BJ (cell line): ENCODE measurements around the gene IPCEF1. TPM values are rescaled to one million over a fixed set of nuclear protein-coding genes. Genes with fewer than 3 reads are reported as not detected.
"Not testable (repeated sequence)": the region's sequence is repeated elsewhere in the genome, so short reads cannot be mapped to it uniquely, and the experiment has no call there.

Source experiments
- CTCF ChIA-PET: fragments of 350-600 bp; formaldehyde crosslinking; extraction: SDS; loops from one replicate; lab custom pipeline; 2021; ENCODE audit warnings: antibody characterized with exemption, inconsistent platforms; lab: Yijun Ruan, JAX
- POLR2A ChIA-PET: fragments of 300-600 bp; sonication (Branson Sonifier 250); formaldehyde crosslinking; extraction: SDS; loops from one replicate; lab custom pipeline; 2021; ENCODE audit warnings: antibody characterized with exemption; lab: Charles Lee
- DNase-seq: peaks from one replicate; pipeline ENCODE4 v3.0.0-alpha.2; 2011; ENCODE audit warnings: low read depth
- H3K27me3 ChIP-seq: 2 replicates; pipeline ENCODE4 v1.6.0; 2011; ENCODE audit warnings: low read length; ENCODE audit not compliant: control insufficient read depth, insufficient read depth
- H3K36me3 ChIP-seq: 2 replicates; pipeline ENCODE4 v1.5.1; 2011; ENCODE audit warnings: low read length; ENCODE audit not compliant: control insufficient read depth, insufficient read depth
- H3K4me3 ChIP-seq: 2 replicates; pipeline ENCODE4 v1.5.1; 2011; ENCODE audit warnings: low read depth, mild to moderate bottlenecking, control low read depth, low read length
- CTCF ChIP-seq: IDR thresholded peaks from 2 replicates; pipeline ENCODE4 v1.5.1; 2011; ENCODE audit warnings: low read depth, mild to moderate bottlenecking, control low read depth, inconsistent platforms, low read length, moderate library complexity; ENCODE audit not compliant: insufficient read depth
- polyA plus RNA-seq: library from polyadenylated mRNA; depleted of rRNA; stranded (reverse); fragments of >200 nt; gene quantifications from 2 replicates; pipeline ENCODE4 v1.2.3, GENCODE V29; 2011

The IPCEF1 gene
- polyA plus RNA-seq, 1 experiment: 0.02 TPM

DNA sequence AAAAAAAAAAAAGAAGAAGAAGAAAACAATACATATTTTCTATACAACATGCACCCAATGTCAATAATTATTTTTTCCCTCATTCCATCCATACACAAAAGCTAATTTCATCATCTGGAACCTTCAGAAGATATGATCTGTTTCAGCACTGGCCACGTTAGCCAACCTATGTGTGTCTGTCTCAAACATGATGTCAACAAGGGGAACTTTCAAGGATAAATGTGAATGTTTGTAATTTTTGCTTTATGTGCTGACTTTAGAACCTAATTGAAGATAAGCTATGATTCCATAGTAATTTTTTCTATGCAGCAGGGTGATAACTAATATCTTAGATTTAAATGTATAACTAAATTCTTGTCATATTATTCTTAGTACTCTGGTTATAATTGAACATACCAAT lies 37.9 kb downstream of the IPCEF1 start:
- no peak for TF ChIP-seq CTCF
- ChIA-PET CTCF (no interaction called here), POLR2A (interaction anchor here (0.6 kb wide), 1 partner anchor 38 kb away, joined by 4 read pairs; the partner anchor contains the start of gene IPCEF1)
- no peak for DNase-seq
- Histone ChIP-seq H3K36me3 (no peaks in the 10 kb centered on the region), H3K27me3 (no peaks in the 10 kb centered on the region), H3K4me3 (no peak overlapping the region)

GRCh38 chr6:154316131-154316530 lies 40.5 kb downstream of the IPCEF1 start:
- Histone ChIP-seq H3K4me3 (no peak overlapping the region), H3K36me3 (no peaks in the 10 kb centered on the region), H3K27me3 (no peaks in the 10 kb centered on the region)
- no peak for DNase-seq
- POLR2A ChIA-PET: no interaction called here
- TF ChIP-seq CTCF: no peak
- CTCF ChIA-PET: interaction anchor here (1.0 kb wide), 1 partner anchor 39 kb away, joined by 4 read pairs; no protein-coding TSS in a partner anchor

GRCh38 chr6:154314084-154314483 lies 42.5 kb downstream of the IPCEF1 start:
- ChIA-PET CTCF (no interaction called here), POLR2A (no interaction called here)
- no peak for DNase-seq
- TF ChIP-seq CTCF: no peak
- no peak overlapping the region for H3K4me3 ChIP-seq
- no peaks in the 10 kb centered on the region for H3K36me3 ChIP-seq
- no peaks in the 10 kb centered on the region for H3K27me3 ChIP-seq

DNA sequence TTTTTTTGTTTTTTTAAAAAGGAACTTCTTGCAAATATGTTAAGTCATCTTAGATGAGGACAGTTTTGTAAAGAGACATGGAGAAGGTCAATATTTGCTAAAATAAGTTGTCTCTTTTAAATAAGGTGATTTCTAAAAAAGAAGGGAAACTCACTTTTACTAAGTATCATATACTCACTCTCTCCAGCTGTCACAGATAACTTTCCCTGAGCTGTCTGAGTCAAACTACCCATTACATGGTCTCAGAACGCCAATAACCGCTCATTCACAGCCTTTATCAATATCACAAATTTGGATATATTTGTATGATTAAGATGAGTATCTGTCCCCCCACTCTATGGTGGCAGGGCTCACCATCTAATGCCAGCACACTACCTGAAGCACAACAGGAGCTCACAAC lies 47.6 kb downstream of the IPCEF1 start:
- H3K4me3 ChIP-seq: no peak overlapping the region
- no peak for TF ChIP-seq CTCF
- H3K27me3 ChIP-seq: no peaks in the 10 kb centered on the region
- POLR2A ChIA-PET: no interaction called here
- no peaks in the 10 kb centered on the region for H3K36me3 ChIP-seq
- no peak for DNase-seq
- CTCF ChIA-PET: no interaction called here

DNA sequence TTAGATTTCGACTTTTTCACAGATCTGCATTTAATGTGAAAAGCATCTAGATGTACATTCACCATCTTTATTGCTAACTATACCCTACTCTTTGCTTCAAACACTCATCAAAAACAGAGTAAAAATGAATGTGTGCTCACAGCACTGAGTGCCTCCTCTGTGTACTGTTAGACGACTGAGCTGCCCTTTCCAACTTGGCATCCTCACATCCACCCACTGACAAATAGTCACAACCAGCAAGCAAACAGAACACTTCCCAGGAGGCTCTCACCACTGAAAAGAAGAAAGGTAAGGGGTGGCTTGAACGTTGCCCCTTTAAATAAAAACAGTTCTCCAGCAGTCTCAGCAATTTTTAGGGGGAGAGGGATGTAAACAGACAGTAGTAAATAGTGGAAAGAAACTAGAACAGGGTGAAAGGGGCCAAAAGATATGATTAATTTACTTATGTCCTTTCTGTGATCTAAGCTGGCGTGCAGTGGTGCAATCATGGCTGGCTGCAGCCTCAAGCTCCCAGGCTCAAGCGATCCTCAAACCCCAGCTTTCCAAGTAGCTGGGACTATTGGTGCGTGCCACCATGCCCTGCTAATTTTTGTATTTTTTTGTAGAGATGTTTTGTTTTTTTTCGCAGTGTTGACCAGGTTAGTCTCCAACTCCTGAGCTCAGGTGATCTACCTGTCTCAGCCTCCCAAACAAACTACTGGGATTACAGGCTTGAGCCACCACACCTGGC lies 48.7 kb downstream of the IPCEF1 start:
- Histone ChIP-seq H3K27me3 (no peaks in the 10 kb centered on the region), H3K4me3 (no peak overlapping the region), H3K36me3 (no peaks in the 10 kb centered on the region)
- POLR2A ChIA-PET: no interaction called here
- no peak for DNase-seq
- CTCF ChIA-PET: no interaction called here
- no peak for TF ChIP-seq CTCF

- CTCF ChIA-PET, POLR2A ChIA-PET: not testable (repeated sequence)
These were observed 49.5 kb downstream of the IPCEF1 start for GRCh38 chr6:154307147-154307546.

More at GRCh38 chr6:154307147-154307546, 49.5 kb downstream of the IPCEF1 start:
- not testable (repeated sequence) for H3K36me3 ChIP-seq, DNase-seq, H3K27me3 ChIP-seq, H3K4me3 ChIP-seq
